IMR-90 (cell line): ENCODE results near the gene PCNX2. TPM values are rescaled to one million over a fixed set of nuclear protein-coding genes. Genes with fewer than 3 reads are reported as not detected.

Experiments used
- ATAC-seq: fragments of 200-7000 bp; cut with Tn5 transposase; 2 replicates; pipeline ENCODE4 v1.9.1; 2020; ENCODE audit warnings: low read depth, mild to moderate bottlenecking, moderate library complexity
- BruUV-seq: library from RNA; stranded (reverse); fragments of 400-500 nt; replicated peaks from 2 replicates; lab custom pipeline; 2021; lab: Mats Ljungman, UMichigan
- CTCF ChIA-PET: fragments of 300-600 bp; formaldehyde crosslinking; extraction: SDS; loops from one replicate; lab custom pipeline; 2021; ENCODE audit warnings: antibody characterized with exemption; lab: Yijun Ruan, JAX
- POLR2A ChIA-PET: fragments of 300-600 bp; sonication (Branson Sonifier 250); formaldehyde crosslinking; loops from one replicate; lab custom pipeline; 2022; ENCODE audit warnings: antibody characterized with exemption; ENCODE audit not compliant: unreplicated experiment; lab: Charles Lee
- DNase-seq: peaks from one replicate; pipeline ENCODE4 v3.0.0; 2013
- H2AFZ ChIP-seq: replicated peaks from 2 replicates; pipeline ENCODE3; 2013; ENCODE audit warnings: low read length, mild to moderate bottlenecking; ENCODE audit not compliant: poor library complexity
- H2AK5ac ChIP-seq: 2 replicates; pipeline ENCODE4 v1.6.1; 2013; ENCODE audit warnings: low read depth, low read length, inconsistent platforms
- H2AK9ac ChIP-seq: replicated peaks from 2 replicates; pipeline ENCODE3; 2013; ENCODE audit warnings: mild to moderate bottlenecking, low read depth, low read length, moderate library complexity; ENCODE audit not compliant: poor library complexity
- H2BK120ac ChIP-seq: 2 replicates; pipeline ENCODE4 v1.6.1; 2013; ENCODE audit warnings: low read depth, low read length, inconsistent platforms
- H2BK15ac ChIP-seq: 3 replicates; pipeline ENCODE4 v1.6.1; 2013; ENCODE audit warnings: low read depth, low read length, inconsistent platforms
- H2BK20ac ChIP-seq: 2 replicates; pipeline ENCODE4 v1.6.1; 2013; ENCODE audit warnings: low read depth, mild to moderate bottlenecking, inconsistent platforms, low read length, moderate library complexity
- H2BK5ac ChIP-seq: 2 replicates; pipeline ENCODE4 v1.6.1; 2013; ENCODE audit warnings: mild to moderate bottlenecking, low read depth, low read length, inconsistent platforms; ENCODE audit not compliant: poor library complexity, severe bottlenecking
- H3K14ac ChIP-seq: replicated peaks from 2 replicates; pipeline ENCODE4 v1.6.1; 2013; ENCODE audit warnings: low read depth, low read length, inconsistent platforms
- H3K18ac ChIP-seq: 2 replicates; pipeline ENCODE4 v1.6.1; 2013; ENCODE audit warnings: low read depth, low read length, control low read depth
- H3K23ac ChIP-seq: 2 replicates; pipeline ENCODE4 v1.6.1; 2013; ENCODE audit warnings: low read depth, low read length, inconsistent platforms
- H3K27ac ChIP-seq: 2 replicates; pipeline ENCODE4 v1.5.1; 2013; ENCODE audit warnings: mild to moderate bottlenecking, control low read depth, low read length; ENCODE audit not compliant: insufficient read depth
- H3K27me3 ChIP-seq: 2 replicates; pipeline ENCODE4 v1.6.1; 2013; ENCODE audit warnings: low read length; ENCODE audit not compliant: control insufficient read depth, insufficient read depth
- H3K36me3 ChIP-seq: 2 replicates; pipeline ENCODE4 v1.6.1; 2013; ENCODE audit warnings: low read length, mixed read lengths; ENCODE audit not compliant: control insufficient read depth, insufficient read depth
- H3K4ac ChIP-seq: 2 replicates; pipeline ENCODE4 v1.6.1; 2013; ENCODE audit warnings: low read depth, low read length, inconsistent platforms
- H3K4me1 ChIP-seq: 2 replicates; pipeline ENCODE4 v1.6.1; 2013; ENCODE audit warnings: low read length, mixed read lengths; ENCODE audit not compliant: control insufficient read depth, insufficient read depth
- H3K4me2 ChIP-seq: 2 replicates; pipeline ENCODE4 v1.6.1; 2013; ENCODE audit warnings: low read depth, mild to moderate bottlenecking, control low read depth, low read length, moderate library complexity
- H3K4me3 ChIP-seq: 2 replicates; pipeline ENCODE4 v1.5.1; 2013; ENCODE audit warnings: low read depth, mild to moderate bottlenecking, control low read depth, low read length, moderate library complexity; ENCODE audit not compliant: insufficient read depth
- H3K56ac ChIP-seq: 2 replicates; pipeline ENCODE4 v1.6.1; 2013; ENCODE audit warnings: low read length, inconsistent platforms; ENCODE audit not compliant: insufficient read depth; ENCODE audit errors: extremely low read depth
- H3K79me1 ChIP-seq, 2 experiments: 2 replicates each; pipeline ENCODE4 v1.6.1; 2013; ENCODE audit warnings: low read length in 2 of 2, inconsistent platforms in 1 of 2, low read depth in 1 of 2
- H3K9ac ChIP-seq: 2 replicates; pipeline ENCODE4 v1.6.1; 2013; ENCODE audit warnings: low read depth, low read length, control low read depth
- H3K9me1 ChIP-seq: 2 replicates; pipeline ENCODE4 v1.6.1; 2013; ENCODE audit warnings: low read length, inconsistent platforms; ENCODE audit not compliant: insufficient read depth
- H3K9me3 ChIP-seq: 2 replicates; pipeline ENCODE4 v1.6.1; 2013; ENCODE audit warnings: low read length; ENCODE audit not compliant: control insufficient read depth, insufficient read depth
- H4K20me1 ChIP-seq: 2 replicates; pipeline ENCODE4 v1.6.1; 2013; ENCODE audit warnings: low read length, inconsistent platforms; ENCODE audit not compliant: insufficient read depth
- H4K5ac ChIP-seq: 2 replicates; pipeline ENCODE4 v1.6.1; 2013; ENCODE audit warnings: mild to moderate bottlenecking, low read depth, low read length, control low read depth
- H4K8ac ChIP-seq, 2 experiments: 2 replicates each; pipeline ENCODE4 v1.6.1; 2013; ENCODE audit warnings: low read depth in 2 of 2, low read length in 2 of 2, control low read depth in 1 of 2, inconsistent platforms in 1 of 2
- H4K91ac ChIP-seq: 2 replicates; pipeline ENCODE4 v1.6.1; 2013; ENCODE audit warnings: low read depth, low read length, inconsistent platforms; ENCODE audit not compliant: insufficient read depth
- BHLHE40 ChIP-seq: fragments of 150-350 bp; IDR thresholded peaks from 2 replicates; pipeline ENCODE4 v1.6.1; 2016; ENCODE audit warnings: mild to moderate bottlenecking, low read depth, low read length
- CEBPB ChIP-seq: IDR thresholded peaks from 2 replicates; pipeline ENCODE4 v1.6.1; 2012; ENCODE audit warnings: low read depth, low read length, improper control_type of control experiment
- CHD1 ChIP-seq: IDR thresholded peaks from 2 replicates; pipeline ENCODE4 v1.6.1; 2012; ENCODE audit warnings: low read depth, low read length, improper control_type of control experiment
- CTCF ChIP-seq: conservative IDR thresholded peaks from 2 replicates; pipeline ENCODE4 v1.5.1; 2012; ENCODE audit warnings: mild to moderate bottlenecking, low read depth, low read length, improper control_type of control experiment
- ELK1 ChIP-seq: fragments of 150-350 bp; IDR thresholded peaks from 2 replicates; pipeline ENCODE4 v1.6.1; 2016; ENCODE audit warnings: low read depth, mild to moderate bottlenecking, low read length, moderate library complexity, borderline replicate concordance
- FOS ChIP-seq: fragments of 150-350 bp; IDR thresholded peaks from 2 replicates; pipeline ENCODE4 v1.6.1; 2016; ENCODE audit warnings: low read depth, low read length
- MAFK ChIP-seq: IDR thresholded peaks from 2 replicates; pipeline ENCODE4 v1.6.1; 2012; ENCODE audit warnings: low read depth, low read length, improper control_type of control experiment
- MAZ ChIP-seq: IDR thresholded peaks from 2 replicates; pipeline ENCODE4 v1.6.1; 2012; ENCODE audit warnings: low read depth, mild to moderate bottlenecking, low read length, improper control_type of control experiment, moderate library complexity, borderline replicate concordance
- MXI1 ChIP-seq: IDR thresholded peaks from 2 replicates; pipeline ENCODE4 v1.6.1; 2012; ENCODE audit warnings: low read depth, mild to moderate bottlenecking, low read length, moderate library complexity, borderline replicate concordance
- NFE2L2 ChIP-seq: fragments of 150-350 bp; IDR thresholded peaks from 2 replicates; pipeline ENCODE4 v1.6.1; 2016; ENCODE audit warnings: low read depth, mild to moderate bottlenecking, low read length
- POLR2A ChIP-seq: IDR thresholded peaks from 2 replicates; pipeline ENCODE4 v1.6.1; 2012; ENCODE audit warnings: mild to moderate bottlenecking, low read depth, low read length
- RAD21 ChIP-seq: IDR thresholded peaks from 2 replicates; pipeline ENCODE4 v1.6.1; 2012; ENCODE audit warnings: low read length, improper control_type of control experiment
- RCOR1 ChIP-seq: IDR thresholded peaks from 2 replicates; pipeline ENCODE4 v1.6.1; 2012; ENCODE audit warnings: mild to moderate bottlenecking, low read length, improper control_type of control experiment; ENCODE audit not compliant: insufficient replicate concordance
- RFX5 ChIP-seq: IDR thresholded peaks from 2 replicates; pipeline ENCODE4 v1.8.0; 2012; ENCODE audit warnings: low read depth, mild to moderate bottlenecking, low read length, moderate library complexity
- USF2 ChIP-seq: fragments of 150-350 bp; IDR thresholded peaks from 2 replicates; pipeline ENCODE4 v1.6.1; 2017; ENCODE audit warnings: mild to moderate bottlenecking, antibody characterized with exemption, low read length, low read depth
- WGBS, 2 experiments: methylation state at CpG; one replicate each; pipeline versions ENCODE4 v1.1.5 to v1.1.7; 2013; ENCODE audit warnings: missing lambda C conversion rate in 2 of 2; ENCODE audit not compliant: insufficient read length in 1 of 2; ENCODE audit errors: extremely low coverage in 2 of 2; 5-methylcytosine and 5-hydroxymethylcytosine counted together
- dilution Hi-C: fragments of 300-500 bp; cut with HindIII; formaldehyde crosslinking; loops from one replicate; pipeline ENCODE4 v1.14.3; 2018; ENCODE audit warnings: low sequenced_read_pairs; ENCODE audit not compliant: unreplicated experiment
- in situ Hi-C: fragments of 300-500 bp; cut with MboI; formaldehyde crosslinking; loops from 3 replicates; pipeline ENCODE4 v1.14.3; 2019; ENCODE audit warnings: low sequenced_read_pairs, inconsistent platforms, mixed read lengths
- intact Hi-C: fragments of 100-400 bp; cut with micrococcal nuclease; formaldehyde crosslinking; loops from 2 replicates; pipeline ENCODE4 v1.10.0; 2022
- polyA plus RNA-seq, 3 experiments: library from polyadenylated mRNA; depleted of rRNA; stranded (reverse); fragments of >200 nt; gene quantifications; 2 replicates each; pipeline ENCODE4 v1.2.3, GENCODE V29; 2012; ENCODE audit warnings: low replicate concordance in 1 of 3
- total RNA-seq: library from RNA; depleted of rRNA; stranded (reverse); fragments of >200 nt; gene quantifications from 2 replicates; pipeline ENCODE4 v1.2.3, GENCODE V29; 2012

Gene PCNX2
- total and polyA plus RNA-seq, 2 of the 4 experiments (the other 2 are of a cell fraction), result 15.9 to 22.6 TPM

- Histone ChIP-seq H3K79me1 (peaks cover 10 to 29% of the 10 kb centered on the region in 2 experiments; a peak in 3 of 4 replicates), H4K5ac (no peak overlapping the region)
- CTCF ChIA-PET, result interaction anchor here (0.5 kb wide), 1 partner anchor 176 kb away, joined by 4 read pairs; no protein-coding TSS in a partner anchor
Measured at GRCh38 chr1:232956081-232956480, 339.4 kb downstream of the PCNX2 start.

More at GRCh38 chr1:232956081-232956480, 339.4 kb downstream of the PCNX2 start:
- Histone ChIP-seq H2AK5ac (no peak overlapping the region), H2BK120ac (no peak overlapping the region), H2BK20ac (no peak overlapping the region), H3K56ac (no peak overlapping the region), H4K8ac (no peak overlapping the region), H2AFZ (no peak overlapping the region), H3K4me2 (no peak overlapping the region), H2BK15ac (no peak overlapping the region), H3K27ac (no peak overlapping the region), H4K91ac (no peak overlapping the region), H3K18ac (no peak overlapping the region), H3K4me3 (no peak overlapping the region), H4K20me1 (no peaks in the 10 kb centered on the region), H3K4me1 (peaks cover 10% of the 10 kb centered on the region), H3K14ac (no peak overlapping the region), H2AK9ac (no peak overlapping the region), H3K4ac (no peak overlapping the region), H3K9me3 (peaks cover 5% of the 10 kb centered on the region), H2BK5ac (no peak overlapping the region), H3K9ac (no peak overlapping the region), H3K9me1 (peaks cover 5% of the 10 kb centered on the region; the same call in 1 of the 2 replicates), H3K27me3 (no peaks in the 10 kb centered on the region), H3K36me3 (peaks cover 11% of the 10 kb centered on the region; the same call in 1 of the 2 replicates), H3K23ac (no peak overlapping the region)
- TF ChIP-seq RCOR1 (no peak), MAZ (no peak), POLR2A (no peak), RFX5 (no peak), CEBPB (no peak), ELK1 (no peak), BHLHE40 (no peak), CHD1 (no peak), MAFK (no peak), MXI1 (no peak), FOS (no peak), CTCF (no peak), USF2 (no peak), RAD21 (no peak), NFE2L2 (no peak)
- POLR2A ChIA-PET, result no interaction called here
- no TSS peak for BruUV-seq
- ATAC-seq, result no peak
- WGBS, 2 experiments, result no CpG with 5 or more reads among the region's 6 CpGs
- in situ Hi-C loops (no loop called here), dilution Hi-C loops (no loop called here), intact Hi-C loops (loop anchor here (10.0 kb wide), 2 partner anchors 289 to 481 kb away; no protein-coding TSS in a partner anchor)
- no peak for DNase-seq
